Measurements from ENCODE around the gene GGT1.
"Not testable (repeated sequence)": the region's sequence is repeated elsewhere in the genome, so short reads cannot be mapped to it uniquely, and the experiment has no call there.

Gene GGT1

GRCh38 chr22:24642307-24642706 lies 39.3 kb downstream of the GGT1 start:
- not testable (repeated sequence) for DNase-seq

- DNase-seq, result not testable (repeated sequence)
These were observed 41.4 kb downstream of the GGT1 start for GRCh38 chr22:24644409-24644808.

- DNase-seq, result not testable (repeated sequence)
These were observed 42.7 kb downstream of the GGT1 start for GRCh38 chr22:24645408-24646399.

- not testable (repeated sequence) for DNase-seq
These were observed 43.8 kb downstream of the GGT1 start for GRCh38 chr22:24646756-24647155.

- DNase-seq, result not testable (repeated sequence)
These were observed 46.4 kb downstream of the GGT1 start for GRCh38 chr22:24649371-24649770.

GRCh38 chr22:24650884-24651283 lies 47.9 kb downstream of the GGT1 start:
- peak; percentile 14 for DNase-seq

GRCh38 chr22:24665395-24665794 lies 62.4 kb downstream of the GGT1 start:
- not testable (repeated sequence) for DNase-seq

GRCh38 chr22:24667904-24668303 lies 64.9 kb downstream of the GGT1 start:
- not testable (repeated sequence) for DNase-seq

- not testable (repeated sequence) for DNase-seq
These were observed 69.5 kb downstream of the GGT1 start for GRCh38 chr22:24672532-24672931.
